K562 (cell line): Measurements from ENCODE around the gene CAMK2B. TPM values are rescaled to one million over a fixed set of nuclear protein-coding genes. Genes with fewer than 3 reads are reported as not detected.

Source experiments
- ATAC-seq: fragments of 200-7000 bp; cut with Tn5 transposase; 3 replicates; pipeline ENCODE4 v1.9.1; 2020; ENCODE audit warnings: moderate library complexity
- BruUV-seq: library from RNA; stranded (reverse); fragments of 400-500 nt; replicated peaks from 2 replicates; lab custom pipeline; 2021; lab: Mats Ljungman, UMichigan
- CTCF ChIA-PET: fragments of 300-600 bp; formaldehyde crosslinking; extraction: SDS; loops from one replicate; lab custom pipeline; 2021; ENCODE audit warnings: low intra/inter-chr PET ratio; lab: Yijun Ruan, JAX
- POLR2A ChIA-PET: fragments of 300-600, 350-650 bp; sonication (Branson Sonifier 250); formaldehyde crosslinking; extraction: SDS; loops from one replicate; lab custom pipeline; 2021; ENCODE audit warnings: antibody characterized with exemption, inconsistent platforms; lab: Yijun Ruan, JAX
- DNase-seq, 4 experiments: peaks; one replicate each; pipeline versions ENCODE4 v3.0.0 to v3.0.0-alpha.2; 2011 to 2018; ENCODE audit warnings: low spot score in 3 of 4, mixed read lengths in 3 of 4; ENCODE audit errors: extremely low read depth in 1 of 4
- FAIRE-seq: peaks from 2 replicates; lab custom pipeline; 2011; peaks lifted over from hg19 to GRCh38; lab: Jason Lieb, UNC
- H2AFZ ChIP-seq: 2 replicates; pipeline ENCODE4 v1.6.0; 2011; ENCODE audit warnings: low read depth, low read length, control low read depth, inconsistent platforms
- H3K27ac ChIP-seq: fragments of 200-600 bp; 3 replicates; pipeline ENCODE4 v1.8.0; 2011; ENCODE audit warnings: low read depth, mild to moderate bottlenecking, control low read depth, inconsistent platforms, low read length, moderate library complexity, mixed read lengths; ENCODE audit errors: extremely low read depth
- H3K27me3 ChIP-seq, 2 experiments: fragments of 300-600 bp in 1 of 2; 2 replicates in 1 of 2; 3 replicates in 1 of 2; pipeline versions ENCODE4 v1.6.0 to v1.8.0; 2011; ENCODE audit warnings: inconsistent platforms in 2 of 2, low read length in 2 of 2, mild to moderate bottlenecking in 1 of 2, mixed read lengths in 1 of 2, moderate library complexity in 1 of 2; ENCODE audit not compliant: control insufficient read depth in 2 of 2, insufficient read depth in 2 of 2
- H3K36me3 ChIP-seq: fragments of 300-600 bp; 3 replicates; pipeline ENCODE4 v1.8.0; 2011; ENCODE audit warnings: mild to moderate bottlenecking, low read length, inconsistent platforms; ENCODE audit not compliant: control insufficient read depth, insufficient read depth
- H3K4me1 ChIP-seq, 2 experiments: fragments of 200-600 bp in 1 of 2; replicated peaks in 1 of 2; 2 replicates in 1 of 2; 3 replicates in 1 of 2; pipeline versions ENCODE4 v1.5.1 to v1.8.0; 2011; ENCODE audit warnings: inconsistent platforms in 2 of 2, low read length in 2 of 2, mild to moderate bottlenecking in 1 of 2, mixed read lengths in 1 of 2, moderate library complexity in 1 of 2; ENCODE audit not compliant: control insufficient read depth in 2 of 2, insufficient read depth in 2 of 2
- H3K4me2 ChIP-seq: 2 replicates; pipeline ENCODE4 v1.6.1; 2011; ENCODE audit warnings: low read length, control low read depth, inconsistent platforms, mixed read lengths; ENCODE audit not compliant: insufficient read depth
- H3K4me3 ChIP-seq: fragments of 200-600 bp; sonication (generic), shearing (Covaris generic); 2 replicates; pipeline ENCODE4 v1.5.1; 2016; ENCODE audit warnings: control low read depth, inconsistent platforms
- H3K79me2 ChIP-seq: fragments of 200-600 bp; 3 replicates; pipeline ENCODE4 v1.8.0; 2011; ENCODE audit warnings: low read length, inconsistent platforms; ENCODE audit not compliant: control insufficient read depth, insufficient read depth
- H3K9ac ChIP-seq, 2 experiments: 2 replicates each; pipeline versions ENCODE4 v1.6.0 to v1.6.1; 2011; ENCODE audit warnings: low read depth in 2 of 2, low read length in 2 of 2, control low read depth in 1 of 2, inconsistent platforms in 1 of 2, mild to moderate bottlenecking in 1 of 2, mixed read lengths in 1 of 2; ENCODE audit not compliant: insufficient read depth in 1 of 2
- H3K9me1 ChIP-seq: one replicate; pipeline ENCODE4 v1.6.0; 2011; ENCODE audit warnings: inconsistent platforms, mild to moderate bottlenecking, low read length, moderate library complexity; ENCODE audit not compliant: control insufficient read depth, insufficient read depth
- H3K9me3 ChIP-seq: replicated peaks from 2 replicates; pipeline ENCODE4 v1.5.1; 2011; ENCODE audit warnings: low read depth, low read length, inconsistent platforms; ENCODE audit not compliant: control insufficient read depth, insufficient read depth
- H4K20me1 ChIP-seq: replicated peaks from 2 replicates; pipeline ENCODE4 v1.6.1; 2011; ENCODE audit warnings: low read length, inconsistent platforms, mixed read lengths; ENCODE audit not compliant: control insufficient read depth, insufficient read depth
- HNRNPL ChIP-seq: fragments of 200-400 bp; formaldehyde crosslinking; IDR thresholded peaks from 2 replicates; pipeline ENCODE4 v1.6.1; 2017; ENCODE audit warnings: low read depth, mild to moderate bottlenecking, low read length
- HNRNPUL1 ChIP-seq: fragments of 200-400 bp; formaldehyde crosslinking; IDR thresholded peaks from 2 replicates; pipeline ENCODE4 v1.6.1; 2017; ENCODE audit warnings: low read length
- KLF13 ChIP-seq: fragments of 450-650 bp; IDR thresholded peaks from 2 replicates; pipeline ENCODE4 v1.6.1; 2016; ENCODE audit warnings: missing genetic modification characterization, low read depth, mild to moderate bottlenecking, missing compliant biosample characterization, moderate library complexity, borderline replicate concordance
- NFIX ChIP-seq: fragments of 250-450 bp; sonication (Bioruptor Pico); IDR thresholded peaks from 2 replicates; pipeline ENCODE4 v1.4.0; 2020; ENCODE audit warnings: low read depth, mild to moderate bottlenecking, moderate library complexity
- PTTG1 ChIP-seq: fragments of 450-650 bp; IDR thresholded peaks from 2 replicates; pipeline ENCODE4 v1.6.1; 2016; ENCODE audit warnings: low read depth, mild to moderate bottlenecking, missing genetic modification characterization, missing compliant biosample characterization
- TCF7L2 ChIP-seq: fragments of 150-350 bp; IDR thresholded peaks from 2 replicates; pipeline ENCODE4 v1.6.1; 2016; ENCODE audit warnings: low read depth, mild to moderate bottlenecking, low read length, moderate library complexity
- ZBTB17 ChIP-seq: fragments of 450-650 bp; formaldehyde crosslinking; IDR thresholded peaks from 2 replicates; pipeline ENCODE4 v1.4.0; 2020; ENCODE audit warnings: mild to moderate bottlenecking
- ZFP30 ChIP-seq: fragments of 250-450 bp; sonication (Bioruptor Pico); IDR thresholded peaks from 2 replicates; pipeline ENCODE4 v1.8.0; 2022; ENCODE audit warnings: moderate library complexity, mild to moderate bottlenecking, inconsistent platforms, borderline replicate concordance
- ZNF124 ChIP-seq: sonication (generic); formaldehyde crosslinking; IDR thresholded peaks from 2 replicates; pipeline ENCODE4 v1.8.1; 2022; ENCODE audit warnings: missing genetic modification reagents
- ZNF668 ChIP-seq: fragments of 250-450 bp; sonication (Bioruptor Pico); IDR thresholded peaks from 2 replicates; pipeline ENCODE4 v1.8.0; 2022; ENCODE audit warnings: mild to moderate bottlenecking, inconsistent platforms
- ZNF785 ChIP-seq: fragments of 250-450 bp; sonication (Bioruptor Pico); IDR thresholded peaks from 2 replicates; pipeline ENCODE4 v1.4.0; 2020; ENCODE audit warnings: mild to moderate bottlenecking
- WGBS: fragments of 100-300 bp; shearing (Covaris generic); methylation state at CpG from one replicate; pipeline ENCODE4 v1.1.6; 2016; ENCODE audit warnings: low coverage, mixed read lengths; ENCODE audit not compliant: insufficient coverage; ENCODE audit errors: missing lambda C conversion rate; 5-methylcytosine and 5-hydroxymethylcytosine counted together
- in situ Hi-C: fragments of 300-500 bp; cut with MboI; formaldehyde crosslinking; loops from 4 replicates; pipeline ENCODE4 v1.15.0; 2018; ENCODE audit warnings: inconsistent platforms, mixed read lengths
- intact Hi-C: fragments of 100-400 bp; cut with micrococcal nuclease; formaldehyde crosslinking; loops from 2 replicates; pipeline ENCODE4 v1.14.2; 2022
- polyA plus RNA-seq, 8 experiments: library from polyadenylated mRNA; depleted of rRNA in 4 of 8; stranded (reverse) in 5 of 8; unstranded in 3 of 8; fragments of >200 nt; fragmentation: Nextera tagmentation in 2 of 8; fragmentation: Illumina TruSeq in 1 of 8; extraction: Ambion mirVana in 2 of 8; extraction: Trizol in 1 of 8; gene quantifications; 2 replicates each; pipeline versions ENCODE4 v1.2.1 to v1.2.3, GENCODE V29; 2011 to 2014; ENCODE audit warnings: inconsistent platforms in 1 of 8, missing spikeins in 1 of 8
- total RNA-seq, 7 experiments: library from RNA; depleted of rRNA in 6 of 7; stranded (reverse); fragments of >200 nt in 6 of 7; fragmentation: Illumina TruSeq in 2 of 7; extraction: Trizol in 2 of 7; gene quantifications; 2 replicates each; pipeline versions ENCODE4 v1.2.1 to v1.2.3, GENCODE V29; 2011 to 2021; ENCODE audit warnings: low replicate concordance in 1 of 7
- TF ChIP-seq, protein P1 (sequence below): fragments of 450-650 bp; conservative IDR thresholded peaks from 2 replicates; pipeline ENCODE4 v1.6.1; 2016; ENCODE audit warnings: missing genetic modification characterization, low read depth, mild to moderate bottlenecking, missing compliant biosample characterization, moderate library complexity
- TF ChIP-seq, protein P2 (sequence below): sonication (generic); IDR thresholded peaks from 2 replicates; pipeline ENCODE4 v1.6.1; 2016

The CAMK2B gene
- total and polyA plus RNA-seq, 9 of the 15 experiments (the other 6 are each of a cell fraction or from before 2014, with no cell fraction given), result 0.04 to 0.09 (median 0.05) TPM; not detected in 4

DNA sequence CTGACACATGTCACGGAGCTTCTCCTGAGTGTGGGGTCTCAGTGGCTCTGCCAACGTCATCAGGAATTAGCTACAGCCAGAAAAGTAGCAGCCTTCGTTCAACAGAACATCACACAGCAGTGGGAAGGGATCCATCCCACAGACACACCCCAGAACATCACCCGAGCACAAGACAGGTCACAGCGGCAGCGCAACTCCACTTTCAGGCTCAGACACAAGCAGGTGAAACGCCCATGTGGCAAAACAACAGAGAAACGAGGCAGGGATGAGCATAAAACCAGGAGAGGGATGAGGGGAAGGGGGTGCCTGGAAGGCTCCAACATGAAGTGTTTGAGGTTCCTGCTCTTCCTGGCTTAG is 44.8 kb downstream of the CAMK2B start:
- Histone ChIP-seq H3K27ac (no peak overlapping the region), H3K4me1 (peaks cover 0 to 42% of the 10 kb centered on the region in 2 experiments; a peak in 4 of 5 replicates), H2AFZ (no peak overlapping the region), H3K27me3 (peaks cover 39 to 91% of the 10 kb centered on the region in 2 experiments; a peak in 4 of 5 replicates), H3K9ac (no peak overlapping the region; a peak in 1 of 4 replicates), H3K9me1 (no peaks in the 10 kb centered on the region), H3K4me3 (no peak overlapping the region), H3K79me2 (no peaks in the 10 kb centered on the region), H3K36me3 (no peaks in the 10 kb centered on the region), H3K9me3 (no peaks in the 10 kb centered on the region), H4K20me1 (no peaks in the 10 kb centered on the region; the same call in none of the 2 replicates), H3K4me2 (no peak overlapping the region)
- in situ Hi-C loops, result no loop called here
- WGBS, result 4% methylated on average over 8 of the region's 8 CpGs
- CTCF ChIA-PET, result no interaction called here
- BruUV-seq, result no TSS peak
- DNase-seq (no peak), FAIRE-seq (no peak), ATAC-seq (no peak)
- POLR2A ChIA-PET, result interaction anchor here (0.7 to 0.9 kb wide), 3 partner anchors 11 to 182 kb away, joined by 3 read pairs; no protein-coding TSS in a partner anchor
- TF ChIP-seq, protein P1, sequence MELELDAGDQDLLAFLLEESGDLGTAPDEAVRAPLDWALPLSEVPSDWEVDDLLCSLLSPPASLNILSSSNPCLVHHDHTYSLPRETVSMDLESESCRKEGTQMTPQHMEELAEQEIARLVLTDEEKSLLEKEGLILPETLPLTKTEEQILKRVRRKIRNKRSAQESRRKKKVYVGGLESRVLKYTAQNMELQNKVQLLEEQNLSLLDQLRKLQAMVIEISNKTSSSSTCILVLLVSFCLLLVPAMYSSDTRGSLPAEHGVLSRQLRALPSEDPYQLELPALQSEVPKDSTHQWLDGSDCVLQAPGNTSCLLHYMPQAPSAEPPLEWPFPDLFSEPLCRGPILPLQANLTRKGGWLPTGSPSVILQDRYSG (tag), result no peak
- no peak for TF ChIP-seq NFIX (CRISPR knock-in tag)
- TF ChIP-seq HNRNPUL1, result no peak
- no peak for TF ChIP-seq ZNF785 (CRISPR knock-in tag)
- no peak for TF ChIP-seq ZBTB17 (CRISPR knock-in tag)
- no peak for TF ChIP-seq ZNF124
- TF ChIP-seq KLF13 (tag), result no peak
- no peak for TF ChIP-seq PTTG1 (tag)
- TF ChIP-seq ZNF668 (CRISPR knock-in tag), result no peak
- no peak for TF ChIP-seq TCF7L2
- TF ChIP-seq ZFP30 (CRISPR knock-in tag), result no peak
- no peak for TF ChIP-seq HNRNPL
- TF ChIP-seq, protein P2, sequence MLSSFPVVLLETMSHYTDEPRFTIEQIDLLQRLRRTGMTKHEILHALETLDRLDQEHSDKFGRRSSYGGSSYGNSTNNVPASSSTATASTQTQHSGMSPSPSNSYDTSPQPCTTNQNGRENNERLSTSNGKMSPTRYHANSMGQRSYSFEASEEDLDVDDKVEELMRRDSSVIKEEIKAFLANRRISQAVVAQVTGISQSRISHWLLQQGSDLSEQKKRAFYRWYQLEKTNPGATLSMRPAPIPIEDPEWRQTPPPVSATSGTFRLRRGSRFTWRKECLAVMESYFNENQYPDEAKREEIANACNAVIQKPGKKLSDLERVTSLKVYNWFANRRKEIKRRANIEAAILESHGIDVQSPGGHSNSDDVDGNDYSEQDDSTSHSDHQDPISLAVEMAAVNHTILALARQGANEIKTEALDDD, result no peak
- intact Hi-C loops, result no loop called here
